Measurements from ENCODE around the gene TSKS. TPM values are rescaled to one million over a fixed set of nuclear protein-coding genes. Genes with fewer than 3 reads are reported as not detected.

The TSKS gene
- total and polyA plus RNA-seq, 7 donors: 0.36 to 1.2 (median 0.83) TPM; not detected in 4

DNA sequence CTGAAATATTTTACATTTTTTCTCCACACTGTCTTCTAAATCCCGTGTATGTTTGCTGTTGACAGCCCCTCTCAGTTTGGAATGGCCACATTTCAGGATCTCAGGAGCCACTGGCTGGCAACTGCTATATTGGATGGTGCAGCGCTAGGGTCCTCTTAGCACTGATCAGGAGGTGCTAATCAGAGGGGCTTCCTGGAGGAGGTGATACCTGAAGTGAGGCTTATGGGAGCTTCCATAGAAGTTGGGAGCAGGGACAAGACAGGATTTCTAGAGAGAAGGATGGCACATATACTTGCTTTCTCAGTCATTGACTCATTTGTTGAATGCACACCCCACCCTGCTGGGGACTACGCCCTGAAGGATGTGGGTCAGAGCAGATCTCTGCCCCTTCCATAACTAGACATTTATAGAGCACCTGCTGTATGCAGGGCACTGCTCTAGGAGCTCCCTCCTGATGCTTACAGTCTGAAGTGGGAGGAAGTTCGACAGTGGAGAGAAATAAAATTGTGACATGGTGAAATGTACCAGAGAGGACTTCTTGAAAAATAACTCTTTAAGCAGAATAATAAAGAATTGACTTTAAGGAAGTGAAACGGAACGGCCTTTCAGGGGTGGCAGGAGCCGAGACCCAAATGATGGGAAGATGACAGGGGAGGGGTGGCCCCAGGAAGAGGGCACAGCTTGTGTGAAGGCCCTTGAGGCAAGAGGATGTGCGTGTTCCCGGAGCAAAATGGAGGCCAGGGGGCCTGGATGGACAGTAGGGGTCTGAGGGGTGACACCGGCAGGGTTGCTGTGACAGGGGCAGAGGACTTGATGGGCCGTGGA is 16.8 kb upstream of the TSKS start:
- Histone ChIP-seq H3K4me3 (no peak overlapping the region), H3K36me3 (peaks cover 11 to 38% (median 15%) of the 10 kb centered on the region in 4 donors), H3K27ac (no peak overlapping the region), H3K27me3 (no peaks in the 10 kb centered on the region), H3K9me3 (no peaks in the 10 kb centered on the region), H3K4me1 (no peaks in the 10 kb centered on the region)
- no peak for DNase-seq
- WGBS, 2 donors: 77 to 89% methylated on average over 11 of the region's 11 CpGs
- TF ChIP-seq EP300 (IDR thresholded peaks at IDR 0.05) (no peak), POLR2A (IDR thresholded peaks at IDR 0.05) (no peak), POLR2AphosphoS5 (IDR thresholded peaks at IDR 0.05) (no peak), CTCF (IDR thresholded peaks at IDR 0.05) (no peak)
- intact Hi-C loops (cut with DNase I): no loop called here

DNA sequence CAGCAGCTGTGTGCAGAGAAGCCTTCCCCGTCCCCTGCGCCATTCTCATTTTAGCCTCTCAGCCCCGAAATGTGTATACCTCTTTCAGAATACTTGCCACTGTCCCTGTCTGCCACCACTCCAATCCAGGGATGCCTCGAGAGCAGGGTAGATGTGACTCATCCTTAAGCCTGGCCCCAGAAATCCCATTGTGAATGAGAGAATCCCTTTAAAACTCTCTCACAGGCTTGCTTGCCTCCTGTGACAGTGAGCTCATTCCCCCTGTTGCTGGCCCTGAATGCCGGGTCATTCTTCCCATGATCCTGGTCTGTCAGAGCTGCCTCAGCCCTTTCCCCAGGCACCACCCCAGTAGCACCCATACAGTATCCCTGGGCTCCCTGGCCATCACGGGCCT is 13.3 kb upstream of the TSKS start:
- Histone ChIP-seq H3K36me3 (peaks cover 0 to 10% (median 0%) of the 10 kb centered on the region in 4 donors), H3K9me3 (no peaks in the 10 kb centered on the region), H3K27me3 (no peaks in the 10 kb centered on the region), H3K27ac (no peak overlapping the region), H3K4me1 (no peaks in the 10 kb centered on the region), H3K4me3 (no peak overlapping the region)
- intact Hi-C loops (cut with DNase I): no loop called here
- DNase-seq: no peak
- TF ChIP-seq EP300 (IDR thresholded peaks at IDR 0.05) (no peak), CTCF (IDR thresholded peaks at IDR 0.05) (no peak), POLR2A (IDR thresholded peaks at IDR 0.05) (no peak), POLR2AphosphoS5 (IDR thresholded peaks at IDR 0.05) (no peak)
- 96% methylated on average over 6 of the region's 6 CpGs for WGBS, 2 donors

DNA sequence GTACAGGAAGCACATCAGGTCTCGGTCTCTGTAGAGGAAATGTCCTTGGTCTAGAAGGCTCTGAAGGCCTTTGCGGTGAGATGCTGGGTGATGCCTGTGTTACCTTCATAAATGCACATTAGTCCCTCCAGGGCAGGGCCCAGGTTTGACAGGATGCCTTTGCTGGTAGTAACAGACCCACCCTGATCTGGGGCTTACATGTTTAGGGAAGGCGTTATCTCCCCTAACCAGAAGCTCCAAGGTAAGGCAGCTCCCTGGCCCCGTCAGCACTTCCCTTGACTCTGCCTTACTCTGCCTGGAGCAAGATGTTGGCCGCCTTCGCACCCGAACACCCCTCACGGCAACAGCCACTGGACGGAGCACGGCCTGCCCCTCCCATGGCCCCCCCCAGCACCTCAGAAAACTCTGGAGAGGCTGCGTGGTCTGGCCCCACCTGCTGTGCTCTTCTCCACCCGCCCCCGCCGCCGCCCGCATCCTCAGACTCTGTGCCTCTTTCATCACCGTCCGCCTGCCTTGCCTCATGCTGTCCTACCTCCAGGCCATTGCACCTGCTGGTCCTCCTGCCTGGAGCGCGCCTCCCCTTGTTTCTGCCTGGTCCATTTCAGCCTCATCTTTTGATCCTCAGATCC is 12.8 kb upstream of the TSKS start:
- peaks cover 0 to under 1% (median 0%) of the 10 kb centered on the region in 4 donors for H3K4me1 ChIP-seq
- H3K36me3 ChIP-seq: peaks cover 0 to 10% (median 0%) of the 10 kb centered on the region in 4 donors
- 95% methylated on average over 20 of the region's 20 CpGs for WGBS, 2 donors
- no peaks in the 10 kb centered on the region for H3K9me3 ChIP-seq
- no peak overlapping the region for H3K4me3 ChIP-seq
- intact Hi-C loops (cut with DNase I): no loop called here
- no peak overlapping the region for H3K27ac ChIP-seq
- DNase-seq: no peak
- no peak for TF ChIP-seq POLR2A (IDR thresholded peaks at IDR 0.05)
- TF ChIP-seq EP300 (IDR thresholded peaks at IDR 0.05): no peak
- no peak for TF ChIP-seq POLR2AphosphoS5 (IDR thresholded peaks at IDR 0.05)
- no peak for TF ChIP-seq CTCF (IDR thresholded peaks at IDR 0.05)
- no peaks in the 10 kb centered on the region for H3K27me3 ChIP-seq

- WGBS, 2 donors: 97% methylated on average over 8 of the region's 8 CpGs
- no peaks in the 10 kb centered on the region for H3K27me3 ChIP-seq
- TF ChIP-seq POLR2AphosphoS5 (IDR thresholded peaks at IDR 0.05): no peak
- no peak for TF ChIP-seq EP300 (IDR thresholded peaks at IDR 0.05)
- no peak for TF ChIP-seq POLR2A (IDR thresholded peaks at IDR 0.05)
- no peak for TF ChIP-seq CTCF (IDR thresholded peaks at IDR 0.05)
- no peak overlapping the region for H3K4me3 ChIP-seq
- peaks cover 0 to 10% (median 0%) of the 10 kb centered on the region in 4 donors for H3K36me3 ChIP-seq
- H3K27ac ChIP-seq: no peak overlapping the region
- no peaks in the 10 kb centered on the region for H3K9me3 ChIP-seq
- peaks cover 0 to 5% (median 0%) of the 10 kb centered on the region in 4 donors for H3K4me1 ChIP-seq
- intact Hi-C loops (cut with DNase I): no loop called here
- no peak for DNase-seq
These were observed 11.9 kb upstream of the TSKS start for GRCh38 chr19:49774969-49775368.

Data from sigmoid colon (tissue), 7 donors.